Nephron progenitor cell (in vitro differentiated cells): Measurements from ENCODE around the gene EXTL2.

Experiments
- DNase-seq: peaks from one replicate; pipeline ENCODE4 v3.0.0; 2021
- H3K27ac Mint-ChIP-seq: 2 replicates; pipeline ENCODE4 v1.8.0; 2021; ENCODE audit warnings: mild to moderate bottlenecking, moderate library complexity, mixed read lengths
- H3K27me3 Mint-ChIP-seq: 2 replicates; pipeline ENCODE4 v1.8.0; 2021; ENCODE audit warnings: mild to moderate bottlenecking, low read depth, mixed read lengths; ENCODE audit not compliant: poor library complexity
- H3K36me3 Mint-ChIP-seq: 2 replicates; pipeline ENCODE4 v1.8.0; 2021; ENCODE audit warnings: low read depth, mixed read lengths
- H3K4me1 Mint-ChIP-seq: 2 replicates; pipeline ENCODE4 v1.8.0; 2021; ENCODE audit warnings: mixed read lengths
- H3K4me3 Mint-ChIP-seq: 2 replicates; pipeline ENCODE4 v1.8.0; 2021; ENCODE audit warnings: mild to moderate bottlenecking, moderate library complexity, mixed read lengths
- H3K9me3 Mint-ChIP-seq: 2 replicates; pipeline ENCODE4 v1.8.0; 2021; ENCODE audit warnings: mild to moderate bottlenecking, moderate library complexity, mixed read lengths
- TF ChIP-seq, protein P1 (sequence below): fragments of 200-600 bp; sonication (generic); IDR thresholded peaks from 2 replicates; pipeline ENCODE4 v1.5.0; 2021; ENCODE audit warnings: antibody characterized with exemption

Gene EXTL2

GRCh38 chr1:100883963-100884362 lies 10.7 kb downstream of the EXTL2 start:
- Mint-ChIP-seq H3K4me1 (no peaks in the 10 kb centered on the region), H3K36me3 (peaks cover 58% of the 10 kb centered on the region), H3K27ac (no peak overlapping the region), H3K9me3 (peaks cover 17% of the 10 kb centered on the region), H3K27me3 (no peaks in the 10 kb centered on the region), H3K4me3 (no peak overlapping the region)
- no peak for DNase-seq
- TF ChIP-seq, protein P1, sequence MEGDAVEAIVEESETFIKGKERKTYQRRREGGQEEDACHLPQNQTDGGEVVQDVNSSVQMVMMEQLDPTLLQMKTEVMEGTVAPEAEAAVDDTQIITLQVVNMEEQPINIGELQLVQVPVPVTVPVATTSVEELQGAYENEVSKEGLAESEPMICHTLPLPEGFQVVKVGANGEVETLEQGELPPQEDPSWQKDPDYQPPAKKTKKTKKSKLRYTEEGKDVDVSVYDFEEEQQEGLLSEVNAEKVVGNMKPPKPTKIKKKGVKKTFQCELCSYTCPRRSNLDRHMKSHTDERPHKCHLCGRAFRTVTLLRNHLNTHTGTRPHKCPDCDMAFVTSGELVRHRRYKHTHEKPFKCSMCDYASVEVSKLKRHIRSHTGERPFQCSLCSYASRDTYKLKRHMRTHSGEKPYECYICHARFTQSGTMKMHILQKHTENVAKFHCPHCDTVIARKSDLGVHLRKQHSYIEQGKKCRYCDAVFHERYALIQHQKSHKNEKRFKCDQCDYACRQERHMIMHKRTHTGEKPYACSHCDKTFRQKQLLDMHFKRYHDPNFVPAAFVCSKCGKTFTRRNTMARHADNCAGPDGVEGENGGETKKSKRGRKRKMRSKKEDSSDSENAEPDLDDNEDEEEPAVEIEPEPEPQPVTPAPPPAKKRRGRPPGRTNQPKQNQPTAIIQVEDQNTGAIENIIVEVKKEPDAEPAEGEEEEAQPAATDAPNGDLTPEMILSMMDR, result no peak

DNA sequence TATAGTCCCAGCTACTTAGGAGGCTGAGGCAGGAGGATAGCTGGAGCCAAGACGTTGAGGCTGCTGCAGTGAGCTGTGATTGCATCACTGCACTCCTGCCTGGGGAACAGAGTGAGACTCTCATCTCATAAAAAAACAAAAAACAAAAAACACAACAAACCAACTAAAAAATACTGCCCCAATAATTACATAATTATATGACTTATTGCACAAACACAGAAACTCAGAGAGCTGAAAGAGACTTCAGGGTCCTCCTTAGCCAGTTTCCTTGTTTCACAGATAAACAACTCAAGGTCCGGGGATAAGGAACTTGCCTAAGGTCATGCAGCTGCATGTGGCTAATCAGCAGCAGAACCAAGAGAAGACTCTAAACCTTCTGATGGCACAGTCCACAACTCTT lies 11.9 kb downstream of the EXTL2 start:
- Mint-ChIP-seq H3K36me3 (peaks cover 54% of the 10 kb centered on the region), H3K9me3 (peaks cover 4% of the 10 kb centered on the region), H3K4me1 (no peaks in the 10 kb centered on the region)

GRCh38 chr1:100881687-100882086 lies 13.0 kb downstream of the EXTL2 start:
- TF ChIP-seq, protein P1, result no peak
- Mint-ChIP-seq H3K36me3 (peaks cover 51% of the 10 kb centered on the region), H3K27ac (no peak overlapping the region), H3K4me1 (no peaks in the 10 kb centered on the region), H3K27me3 (no peaks in the 10 kb centered on the region), H3K9me3 (no peaks in the 10 kb centered on the region), H3K4me3 (no peak overlapping the region)
- DNase-seq, result no peak

More for the DNA sequence above, 11.9 kb downstream of the EXTL2 start:
- Mint-ChIP-seq H3K27me3 (no peaks in the 10 kb centered on the region), H3K27ac (no peak overlapping the region), H3K4me3 (no peak overlapping the region)
- TF ChIP-seq, protein P1, result no peak
- no peak for DNase-seq

GRCh38 chr1:100879422-100879821 lies 15.2 kb downstream of the EXTL2 start:
- Mint-ChIP-seq H3K4me1 (peaks cover 8% of the 10 kb centered on the region), H3K27me3 (no peaks in the 10 kb centered on the region), H3K9me3 (no peaks in the 10 kb centered on the region), H3K4me3 (no peak overlapping the region), H3K36me3 (peaks cover 55% of the 10 kb centered on the region), H3K27ac (no peak overlapping the region)
- TF ChIP-seq, protein P1, result no peak
- no peak for DNase-seq

- Mint-ChIP-seq H3K27me3 (no peaks in the 10 kb centered on the region), H3K4me3 (no peak overlapping the region), H3K9me3 (no peaks in the 10 kb centered on the region), H3K27ac (no peak overlapping the region), H3K36me3 (peaks cover 49% of the 10 kb centered on the region), H3K4me1 (peaks cover 8% of the 10 kb centered on the region)
- TF ChIP-seq, protein P1, result no peak
- DNase-seq, result no peak
These were observed 18.4 kb downstream of the EXTL2 start for GRCh38 chr1:100876291-100876690.

GRCh38 chr1:100875228-100875627 lies 19.4 kb downstream of the EXTL2 start:
- H3K27ac Mint-ChIP-seq, result no peak overlapping the region
- no peaks in the 10 kb centered on the region for H3K9me3 Mint-ChIP-seq
- no peak overlapping the region for H3K4me3 Mint-ChIP-seq
- no peak for DNase-seq
- TF ChIP-seq, protein P1, result no peak
- peaks cover 49% of the 10 kb centered on the region for H3K36me3 Mint-ChIP-seq
- H3K4me1 Mint-ChIP-seq, result peaks cover 8% of the 10 kb centered on the region
- H3K27me3 Mint-ChIP-seq, result no peaks in the 10 kb centered on the region
